HG02938 (cell line): ENCODE data around the gene DNAL4.

Experiments
- ATAC-seq: cut with Tn5 transposase; IDR thresholded peaks from one replicate; pipeline ENCODE4 v1.9.1; 2021; ENCODE audit warnings: mild to moderate bottlenecking, moderate library complexity; ENCODE audit not compliant: unreplicated experiment

The DNAL4 gene

DNA sequence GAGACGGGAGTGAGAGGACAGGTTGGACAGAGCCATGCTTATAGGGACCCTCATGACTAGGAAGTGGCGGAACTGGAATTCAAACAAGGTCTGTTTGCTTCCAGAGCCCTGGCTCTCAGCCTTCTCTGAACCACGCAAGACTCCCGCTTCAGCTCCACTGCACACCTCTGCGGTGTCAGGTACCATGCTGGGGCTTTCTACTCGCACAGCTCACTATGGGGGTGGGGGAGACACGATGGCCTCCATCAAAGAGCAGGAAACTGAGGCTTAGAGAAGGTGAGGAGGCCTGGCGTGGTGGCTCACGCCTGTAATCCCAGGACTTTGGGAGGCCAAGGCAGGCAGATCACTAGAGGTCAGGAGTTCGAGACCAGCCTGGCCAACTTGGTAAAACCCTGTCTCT is 52.4 kb downstream of the DNAL4 start:
- ATAC-seq: no peak

DNA sequence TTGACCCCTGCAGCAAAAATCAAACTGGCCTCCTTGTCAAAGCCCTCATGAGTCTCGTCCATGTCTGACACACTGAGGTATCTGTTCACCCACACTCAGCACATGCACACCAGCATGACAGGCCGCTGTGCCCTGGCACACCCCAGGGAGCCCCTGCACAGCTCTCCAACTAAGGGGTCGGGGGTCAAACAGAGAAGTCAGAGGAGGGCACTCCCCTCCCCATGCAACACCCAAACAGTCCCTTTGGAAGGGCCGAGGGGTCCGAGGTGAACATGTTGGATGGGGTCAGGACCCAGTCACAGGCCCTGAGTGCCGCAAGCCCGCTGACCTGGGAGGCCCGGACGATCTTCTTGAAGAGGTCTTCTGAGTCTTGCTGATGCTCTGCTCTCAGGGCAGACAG is 52.8 kb downstream of the DNAL4 start:
- ATAC-seq: no peak

DNA sequence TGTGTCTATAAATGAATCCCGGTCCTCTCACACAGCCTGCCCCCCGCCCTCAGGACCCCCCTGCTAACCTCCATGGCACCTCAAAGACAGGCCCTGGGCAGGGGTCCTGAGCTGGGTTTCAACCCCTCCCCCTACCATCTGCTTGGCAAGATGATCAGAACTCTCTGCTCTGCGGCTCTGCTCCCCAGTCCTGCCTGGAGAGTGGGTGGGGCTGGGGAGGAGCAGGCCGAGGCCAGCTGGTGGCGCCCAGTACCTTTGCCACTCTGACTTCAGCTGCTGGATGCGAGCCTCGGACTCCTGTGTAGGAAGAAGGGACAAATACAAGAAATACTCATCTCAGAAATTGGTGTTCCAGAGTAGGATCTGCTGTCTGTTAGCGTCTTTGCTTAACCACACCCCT is 53.2 kb downstream of the DNAL4 start:
- no peak for ATAC-seq

DNA sequence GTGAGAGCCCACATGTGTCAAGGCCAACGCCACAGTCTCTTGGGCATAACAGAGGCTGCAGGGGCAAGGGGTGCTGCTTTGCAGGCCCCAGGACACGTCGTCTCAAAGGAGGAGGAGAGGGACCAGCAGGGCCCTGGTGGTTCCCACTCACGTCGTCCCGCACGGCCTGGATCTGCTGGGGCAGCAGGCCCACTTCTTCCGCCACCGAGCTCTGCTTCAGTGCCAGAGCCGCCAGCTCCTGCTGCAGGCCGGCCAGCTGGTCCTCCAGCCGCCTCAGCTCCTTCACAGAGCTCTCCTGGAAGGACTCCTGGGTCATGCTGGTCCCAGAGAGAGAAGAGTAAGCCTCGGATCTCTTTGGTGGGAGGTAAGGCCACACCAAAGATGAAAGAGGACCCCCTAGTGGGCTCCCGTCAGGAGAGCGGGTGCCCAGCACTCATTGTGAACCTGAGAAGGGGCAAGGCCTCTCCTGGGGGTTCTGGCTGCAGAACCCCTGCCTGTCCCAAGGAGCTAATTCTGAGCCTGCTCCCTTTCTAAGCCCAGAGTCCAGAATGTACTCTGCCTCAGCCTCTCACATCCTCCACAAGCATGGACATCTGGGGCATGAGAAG is 53.7 kb downstream of the DNAL4 start:
- no peak for ATAC-seq

DNA sequence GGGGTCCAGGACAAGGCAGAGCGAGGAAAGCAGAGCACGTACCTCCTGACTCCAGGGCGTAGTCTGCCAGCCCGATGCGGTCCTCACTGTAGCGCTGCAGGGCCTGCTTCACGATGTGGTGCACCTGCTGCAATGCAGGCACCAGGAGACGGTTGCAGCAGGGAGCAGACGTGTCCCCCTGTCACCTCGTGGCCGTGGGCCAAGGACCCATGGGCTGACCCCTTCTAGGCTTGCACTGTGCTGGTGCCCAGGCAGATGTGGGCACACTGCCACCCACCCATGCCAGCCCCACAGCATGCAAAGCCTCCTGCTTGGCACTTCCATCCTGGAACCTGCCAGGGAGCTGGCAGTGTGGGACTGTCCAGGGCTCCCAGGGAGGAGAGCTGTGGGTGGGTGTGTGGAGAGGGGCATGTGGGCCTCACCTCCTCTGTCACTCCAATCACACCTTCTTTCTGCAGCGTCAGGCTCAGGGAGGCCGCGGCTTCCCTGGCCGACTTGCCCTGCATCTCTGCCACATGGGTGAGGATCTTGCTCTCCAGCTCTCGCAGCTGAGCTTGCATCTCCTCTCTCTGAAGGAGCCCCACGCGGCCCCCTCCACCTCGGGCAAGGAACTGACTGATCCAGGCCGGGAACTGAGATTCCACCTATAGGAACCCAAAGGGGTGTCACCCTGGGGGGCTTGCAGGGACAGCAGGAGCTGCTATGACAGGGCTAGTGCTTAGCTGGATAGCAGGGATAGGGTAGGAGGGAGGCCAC is 54.5 kb downstream of the DNAL4 start:
- ATAC-seq: no peak

DNA sequence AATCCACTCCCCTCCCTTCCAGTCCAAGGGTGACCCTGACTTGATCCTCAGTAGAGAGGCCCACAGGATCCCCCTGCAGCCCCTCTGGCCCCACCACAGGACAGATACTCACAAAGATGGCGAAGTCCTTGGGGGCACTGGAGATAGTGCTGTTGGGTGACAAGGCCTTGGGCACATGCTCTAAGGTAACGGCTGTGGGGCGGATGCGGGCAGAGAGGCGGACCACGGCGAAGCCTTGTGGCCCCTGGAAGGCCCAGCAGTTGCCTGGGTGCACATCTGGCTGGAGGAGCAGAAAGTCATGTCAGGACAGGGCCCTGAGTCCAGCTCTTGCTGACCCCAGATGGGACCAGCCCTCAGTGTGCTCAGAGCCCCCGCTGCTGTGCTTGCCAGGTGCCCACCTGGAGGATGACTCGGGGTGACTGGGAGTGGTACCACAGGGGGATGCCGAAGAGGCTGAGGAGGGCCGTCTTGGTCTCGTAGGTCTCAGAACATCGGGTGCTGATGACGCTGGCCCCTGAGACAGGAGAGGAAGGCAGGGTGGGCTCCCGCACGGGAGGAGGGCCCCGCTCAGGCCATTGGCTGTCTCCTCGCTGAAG is 55.4 kb downstream of the DNAL4 start:
- no peak for ATAC-seq

DNA sequence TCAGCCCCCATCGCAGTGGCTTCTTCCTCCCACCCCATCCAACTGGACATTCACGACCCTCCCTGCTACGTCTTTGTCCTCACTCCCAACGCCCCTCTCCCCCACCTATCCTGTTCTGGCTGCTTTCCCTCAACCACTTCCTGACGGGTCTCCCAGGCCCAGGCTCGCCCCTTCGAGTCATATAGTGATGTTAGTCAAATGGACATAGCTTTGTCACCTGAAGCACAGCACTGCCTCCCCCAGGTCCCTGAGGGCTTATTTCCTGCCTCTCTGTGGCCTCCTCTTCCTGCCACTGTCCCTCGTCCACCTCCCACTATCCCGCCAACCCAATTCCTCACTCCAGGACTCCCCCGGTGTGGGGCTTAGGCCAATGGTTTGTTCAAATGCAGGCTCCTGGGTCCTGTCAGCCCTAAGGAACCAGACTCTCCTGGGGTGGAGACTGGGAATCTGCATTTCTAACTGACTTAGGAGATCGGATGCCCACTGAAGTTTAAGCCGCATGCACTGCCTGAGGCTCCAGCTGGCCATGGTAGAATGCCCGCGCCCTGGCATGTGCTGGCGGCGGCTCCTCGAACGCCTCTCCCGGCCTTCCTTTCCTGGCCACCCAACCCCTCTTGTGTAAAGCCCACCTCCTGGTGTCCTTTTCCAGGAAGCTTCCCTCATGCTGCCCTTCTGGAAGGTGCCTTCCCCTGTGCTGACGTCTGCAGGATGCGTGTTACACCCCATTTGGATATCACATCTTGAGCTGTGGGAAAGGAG is 56.5 kb downstream of the DNAL4 start:
- ATAC-seq: no peak

DNA sequence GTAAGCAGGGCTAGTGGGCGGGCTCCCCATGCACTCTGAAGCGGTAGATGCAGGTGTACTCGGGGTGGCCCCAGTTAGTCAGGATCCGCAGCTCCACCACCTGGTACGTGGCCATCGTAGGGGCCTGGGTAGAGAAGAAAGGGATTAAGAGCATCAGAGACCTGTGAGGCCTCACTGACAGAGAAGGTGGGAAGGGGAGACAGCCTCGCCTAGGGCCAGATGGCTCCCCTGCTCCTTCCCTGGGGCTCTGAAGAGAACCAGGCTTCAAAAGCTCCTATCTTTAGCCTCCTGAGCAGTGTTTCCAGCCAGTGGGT is 57.7 kb downstream of the DNAL4 start:
- ATAC-seq: no peak

DNA sequence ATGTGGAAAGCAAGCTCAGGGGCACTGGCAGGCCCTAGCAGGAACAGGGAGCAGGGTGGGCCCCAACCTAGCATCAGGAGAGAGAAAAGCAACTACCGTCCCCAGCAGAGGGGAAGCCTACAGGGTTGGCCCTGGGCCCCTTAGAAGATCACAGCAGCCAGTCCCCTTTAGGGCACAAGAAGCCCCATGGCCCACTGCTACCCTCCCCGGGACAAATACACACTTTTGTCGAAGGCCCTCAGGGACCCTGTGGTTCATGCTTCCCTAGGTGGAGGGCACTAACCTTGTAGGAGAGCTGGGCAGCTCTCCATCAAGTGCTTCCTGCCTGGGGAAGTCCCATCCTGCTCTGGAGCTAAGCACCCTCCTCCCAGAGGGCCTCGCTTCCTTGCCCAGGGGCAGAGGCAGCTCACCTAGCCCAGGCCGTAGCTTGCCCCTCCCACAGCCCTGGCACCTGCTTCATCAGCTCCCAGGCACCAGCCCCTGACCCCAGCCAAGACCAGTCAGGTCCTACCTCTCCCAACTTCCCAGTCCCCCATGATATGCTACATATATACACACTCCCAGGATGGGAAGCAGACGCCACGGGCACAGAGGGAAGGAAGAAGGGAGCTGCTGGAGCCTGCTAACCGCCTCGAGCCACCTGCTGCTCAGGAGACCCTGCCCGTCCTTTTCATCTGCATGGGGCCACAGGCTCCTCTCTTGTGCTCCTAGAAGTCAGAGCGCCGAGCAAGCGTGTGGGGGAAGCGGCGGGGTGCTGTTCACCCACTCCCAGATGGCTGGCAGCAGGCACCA is 58.3 kb downstream of the DNAL4 start:
- no peak for ATAC-seq

DNA sequence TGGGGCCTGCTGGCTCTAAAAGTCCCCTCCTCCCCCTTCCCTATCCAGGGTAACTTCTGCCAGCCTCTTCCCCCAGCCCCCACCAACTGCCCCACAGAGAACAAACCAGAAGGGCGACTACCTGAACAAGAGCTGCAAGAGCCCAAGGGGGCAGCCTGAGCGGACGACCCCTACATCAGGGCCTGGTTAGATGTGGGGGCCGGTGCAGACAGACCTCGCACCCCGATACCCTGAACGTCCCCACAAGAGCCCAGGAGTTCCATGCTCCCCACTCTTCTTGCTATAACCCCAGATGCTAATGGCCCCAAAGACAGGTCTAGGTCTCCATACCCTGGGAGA is 58.8 kb downstream of the DNAL4 start:
- no peak for ATAC-seq

DNA sequence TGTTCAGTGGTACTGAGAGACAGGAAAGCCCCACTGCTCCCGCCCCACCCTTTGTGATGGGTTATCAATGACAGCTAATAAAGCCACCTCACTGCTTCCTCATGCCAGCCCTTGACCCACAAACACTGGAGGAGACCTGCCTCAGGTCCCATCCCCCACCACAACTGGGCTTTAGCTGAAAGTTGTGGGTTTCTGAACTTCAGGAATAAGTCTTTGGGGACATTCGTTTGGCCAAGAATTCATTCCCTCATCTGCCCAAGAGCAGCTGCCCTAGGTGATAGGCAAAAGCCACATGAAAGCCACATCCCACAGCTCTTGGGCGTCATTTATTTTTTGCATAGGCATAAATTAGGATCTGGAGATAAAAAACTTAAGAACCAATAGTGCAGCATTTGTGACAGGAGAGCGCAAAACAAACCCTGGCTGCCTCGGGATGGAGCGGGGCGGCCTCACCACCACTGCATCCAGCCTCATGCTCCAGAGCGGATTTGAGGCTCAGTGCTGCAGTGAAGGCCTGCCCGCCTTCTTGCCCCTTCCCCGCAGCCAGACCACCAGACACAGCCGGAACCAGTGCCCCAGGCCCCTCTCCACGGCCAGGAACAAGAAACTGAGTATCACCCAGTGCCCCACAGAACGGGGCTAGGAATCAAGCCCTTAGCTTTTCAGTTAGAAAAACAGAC is 59.4 kb downstream of the DNAL4 start:
- no peak for ATAC-seq

DNA sequence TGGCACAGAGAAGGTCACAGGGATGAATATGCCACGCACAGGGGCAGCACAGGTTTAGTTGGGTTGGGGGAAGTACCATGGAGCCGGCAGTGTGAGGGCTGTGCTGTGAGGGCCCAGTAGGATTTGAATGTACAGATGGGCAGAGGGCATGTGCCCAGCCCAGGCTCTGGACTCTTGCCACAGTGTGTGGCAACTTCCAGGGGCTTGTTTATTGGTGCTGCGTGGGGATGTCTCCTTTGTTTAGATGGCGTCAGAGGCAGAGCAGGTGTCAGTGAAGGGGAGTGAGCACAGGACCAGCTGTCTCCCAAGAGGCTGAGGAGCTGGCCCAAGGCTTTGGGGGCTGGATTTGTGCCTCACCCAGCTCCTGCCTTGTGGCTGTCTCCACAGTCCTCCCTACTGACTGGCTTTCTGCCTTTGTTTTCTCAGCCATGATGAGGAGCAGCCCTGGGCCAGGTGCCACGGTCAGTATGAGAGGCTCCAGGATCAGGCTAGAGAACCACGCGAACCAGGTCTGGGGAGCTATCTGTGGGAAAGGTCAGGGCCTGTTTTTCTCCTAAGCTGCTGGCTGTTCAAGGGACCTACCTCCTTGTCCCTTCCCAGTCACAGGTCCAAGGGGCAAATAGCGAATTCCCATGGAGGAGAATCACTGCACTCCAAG is 60.1 kb downstream of the DNAL4 start:
- no peak for ATAC-seq

DNA sequence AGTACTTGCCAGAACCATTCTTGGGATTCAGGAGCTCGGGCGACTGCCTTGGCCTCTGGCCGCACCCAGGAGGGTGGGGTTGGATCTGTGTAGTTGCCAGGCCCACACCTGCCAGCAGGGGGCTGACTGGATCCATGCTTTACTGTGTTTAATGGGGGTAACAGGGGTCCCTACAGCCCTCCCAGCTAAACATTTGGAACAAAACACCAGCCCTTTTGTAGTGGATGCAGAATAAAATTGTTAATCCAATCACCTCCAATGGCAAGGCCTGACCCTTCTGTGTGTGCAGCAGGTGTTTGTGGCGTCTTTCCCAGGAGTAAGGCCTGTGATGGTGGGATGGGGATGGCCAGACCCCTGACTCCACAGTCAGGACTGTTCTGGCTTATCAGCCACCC is 60.6 kb downstream of the DNAL4 start:
- no peak for ATAC-seq

DNA sequence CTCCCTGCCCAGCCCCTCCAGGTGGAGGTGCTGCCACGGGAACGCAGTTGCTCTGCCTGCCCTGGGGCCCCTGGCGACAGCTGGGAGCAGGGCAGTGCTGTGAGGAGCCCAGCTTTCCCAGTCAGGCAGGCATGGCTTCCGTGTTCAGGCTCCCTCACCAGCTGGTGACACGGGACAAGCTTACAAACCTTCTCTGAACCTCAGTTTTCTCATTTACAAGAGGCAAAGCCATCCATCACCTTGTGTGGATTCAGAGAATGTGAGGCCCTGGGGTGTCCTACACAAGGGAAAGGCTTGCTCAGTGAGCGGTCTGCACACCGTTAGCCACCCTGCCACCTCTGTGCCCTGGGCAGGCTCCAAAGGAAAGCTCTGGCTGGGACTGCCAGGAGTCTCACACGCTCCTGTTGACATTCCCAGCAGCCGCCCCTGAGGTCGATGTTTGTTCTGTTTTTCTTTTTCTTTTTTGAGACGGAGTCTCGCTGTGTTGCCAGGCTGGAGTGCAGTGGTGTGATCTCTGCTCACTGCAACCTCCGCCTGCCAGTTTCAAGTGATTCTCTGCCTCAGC is 61.6 kb downstream of the DNAL4 start:
- ATAC-seq: no peak

DNA sequence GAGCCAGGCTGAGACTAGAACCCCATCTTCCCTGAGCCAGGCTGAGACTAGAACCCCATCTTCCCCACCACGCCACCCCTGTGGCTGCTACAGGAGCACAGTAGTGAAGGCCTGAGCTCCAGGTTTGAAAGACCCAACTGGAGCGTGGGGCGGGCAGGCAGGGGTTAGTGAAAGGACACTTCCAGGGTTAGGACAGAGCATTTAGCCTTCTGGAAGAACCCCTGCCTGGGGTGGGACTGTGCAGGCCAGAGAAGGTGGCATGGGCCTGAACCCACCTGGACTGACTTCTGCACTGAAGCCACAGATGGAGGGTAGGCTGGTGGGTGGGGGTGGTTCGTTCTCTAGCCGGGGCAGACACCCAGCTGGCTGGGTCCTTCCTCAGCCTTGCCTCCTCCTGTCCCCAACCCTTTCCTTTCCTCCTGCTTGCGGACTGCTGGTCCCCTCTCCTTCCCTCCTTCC is 62.2 kb downstream of the DNAL4 start:
- ATAC-seq: no peak

DNA sequence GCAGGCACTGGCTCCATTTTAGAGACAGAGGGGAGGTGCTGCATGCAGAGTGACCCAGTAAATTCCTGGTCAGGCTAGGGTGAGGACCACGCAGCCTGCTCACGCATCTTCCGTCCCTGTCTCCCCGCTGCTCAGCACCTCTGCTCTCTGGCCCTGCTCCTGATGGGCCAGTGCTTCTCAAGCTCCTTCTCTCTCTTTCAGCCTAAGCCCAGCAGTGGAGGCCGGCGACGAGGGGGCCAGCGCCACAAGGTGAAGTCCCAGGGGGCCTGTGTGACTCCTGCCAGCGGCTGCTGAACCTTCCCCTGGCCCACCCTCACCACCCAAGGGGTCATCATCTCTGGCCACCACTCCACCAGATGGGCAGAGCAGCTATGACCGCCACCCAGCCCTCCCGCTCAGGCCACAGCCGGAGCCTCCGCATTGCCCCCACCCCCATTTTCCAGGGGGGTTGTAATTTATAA is 63.5 kb downstream of the DNAL4 start:
- no peak for ATAC-seq

DNA sequence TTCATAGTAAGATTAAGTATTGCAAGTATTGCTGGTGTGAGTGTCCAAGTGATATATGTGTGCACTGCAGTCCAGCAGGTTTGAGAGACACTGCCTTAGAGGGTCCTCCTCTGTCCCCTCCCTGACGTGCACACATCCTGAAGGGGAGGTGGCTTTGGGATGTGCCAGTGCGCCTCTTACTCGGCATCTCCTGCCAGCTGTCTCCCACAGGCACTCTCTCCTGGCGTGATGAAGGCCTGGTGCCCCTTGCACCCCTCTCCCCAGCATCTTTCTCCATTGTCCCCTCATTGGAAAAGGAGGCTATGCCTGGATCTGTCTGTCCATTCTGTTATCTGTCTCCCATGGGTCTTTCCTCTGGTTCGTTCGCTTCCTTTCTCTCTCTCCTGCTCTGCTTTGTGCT is 64.0 kb downstream of the DNAL4 start:
- no peak for ATAC-seq

DNA sequence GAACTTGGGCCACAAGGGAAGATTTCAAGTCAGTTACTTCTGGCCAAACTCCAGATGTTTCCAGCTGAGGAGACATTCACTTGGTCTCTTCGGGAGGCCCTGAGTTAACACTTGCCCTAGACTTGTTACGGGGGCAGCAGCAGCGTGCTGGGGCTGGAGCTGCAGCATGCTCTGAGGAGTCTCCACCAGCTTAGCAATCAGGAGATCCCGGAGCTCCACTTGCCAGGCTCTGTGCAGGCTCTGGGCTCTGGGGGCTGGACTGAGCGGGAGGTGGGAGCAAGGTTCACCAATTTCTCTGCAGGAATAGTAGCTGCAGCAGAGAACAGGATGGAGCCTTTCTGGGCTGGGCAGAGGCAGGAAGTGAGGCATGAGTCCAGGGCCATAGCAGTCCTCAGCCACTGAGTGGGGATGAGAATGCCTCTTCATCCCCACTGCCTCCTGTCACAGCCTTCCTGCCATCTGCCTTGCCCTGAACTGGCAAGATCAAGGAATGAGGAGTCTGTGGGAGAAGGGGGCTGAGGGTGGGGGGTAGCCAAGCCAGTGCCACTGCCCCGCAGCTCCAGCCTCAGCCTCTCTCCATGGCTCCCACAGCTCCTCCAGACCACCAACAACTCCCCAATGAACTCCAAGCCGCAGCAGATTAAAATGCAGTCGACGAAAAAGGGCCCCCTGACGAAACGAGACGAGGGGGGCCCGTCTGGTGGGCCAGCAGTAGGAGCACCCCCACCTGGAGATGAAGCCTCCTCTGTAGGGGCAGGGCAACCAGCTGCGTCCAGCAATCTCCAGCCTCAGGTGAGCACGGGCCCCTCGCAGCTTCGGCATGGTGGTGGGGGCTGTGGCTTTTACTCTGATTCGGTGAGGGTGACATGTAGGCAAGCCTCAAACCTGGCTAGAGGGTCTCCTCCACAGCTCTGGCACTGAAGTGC is 64.8 kb downstream of the DNAL4 start:
- ATAC-seq: no peak
